ENCODE results near the gene ELAVL4. TPM values are rescaled to one million over a fixed set of nuclear protein-coding genes. Genes with fewer than 3 reads are reported as not detected.

Gene ELAVL4
- total and polyA plus RNA-seq, 2 of the 8 experiments (the other 6 are each of a cell fraction or from before 2014, with no cell fraction given): 0.21 to 0.89 TPM

GRCh38 chr1:50156241-50157010 is 47.7 kb downstream of the ELAVL4 start:
- no peak for DNase-seq (ENCODE audit: low read depth in 1 of 2, low spot score in 2 of 2)
- Histone ChIP-seq H3K9me3 (ENCODE audit: insufficient read depth in 2 of 2, low read depth in 1 of 2, low read length in 1 of 2) (no peaks in the 10 kb centered on the region), H3K56ac (replicated peaks; ENCODE audit: insufficient read length, low read depth, low read length) (no peak overlapping the region), H2BK12ac (ENCODE audit: low read depth, low read length) (no peak overlapping the region), H3K18ac (ENCODE audit: extremely low read depth, low read length) (no peak overlapping the region), H2AK5ac (ENCODE audit: low read depth, low read length) (no peak overlapping the region), H3K36me3 (ENCODE audit: control insufficient read depth in 2 of 4, insufficient read depth in 4 of 4, low read length in 3 of 4) (no peaks in the 10 kb centered on the region; a peak in 1 of 8 replicates), H4K91ac (replicated peaks; ENCODE audit: insufficient read length, low read length) (no peak overlapping the region), H4K20me1 (replicated peaks in 1 of 2; ENCODE audit: control insufficient read depth in 1 of 2, insufficient read depth in 2 of 2, low read length in 2 of 2) (no peaks in the 10 kb centered on the region), H2BK120ac (replicated peaks; ENCODE audit: low read depth, low read length) (no peak overlapping the region), H3K4me2 (ENCODE audit: insufficient read depth in 1 of 2, low read depth in 2 of 2, low read length in 2 of 2) (no peak overlapping the region), H3K14ac (ENCODE audit: insufficient read length) (no peak overlapping the region), H3K4me3 (ENCODE audit: extremely low read depth in 1 of 4, insufficient read depth in 2 of 4, low read depth in 3 of 4, low read length in 4 of 4) (no peak overlapping the region), H3K4me1 (replicated peaks in 1 of 4; ENCODE audit: control insufficient read depth in 3 of 4, insufficient read depth in 4 of 4, low read length in 3 of 4) (peaks cover 0 to 4% (median 0%) of the 10 kb centered on the region in 4 experiments; a peak in 1 of 7 replicates), H3K9ac (replicated peaks in 1 of 4; ENCODE audit: extremely low read depth in 1 of 4, low read depth in 3 of 4, low read length in 3 of 4) (no peak overlapping the region), H2BK5ac (ENCODE audit: low read depth, low read length) (no peak overlapping the region), H2BK20ac (ENCODE audit: low read length) (no peak overlapping the region), H3K23me2 (ENCODE audit: low read depth, low read length) (no peaks in the 10 kb centered on the region; the same call in 1 of the 2 replicates), H2BK15ac (ENCODE audit: low read length) (no peak overlapping the region), H2AFZ (ENCODE audit: low read length) (no peak overlapping the region), H3K79me1 (ENCODE audit: low read depth, low read length) (no peaks in the 10 kb centered on the region), H4K8ac (ENCODE audit: extremely low read depth, insufficient read depth, low read length) (no peak overlapping the region), H3K27me3 (replicated peaks in 1 of 4; ENCODE audit: control insufficient read depth in 3 of 4, extremely low read depth in 1 of 4, insufficient read depth in 3 of 4, low read length in 3 of 4) (no peaks in the 10 kb centered on the region; a peak in 1 of 7 replicates), H3K23ac (ENCODE audit: insufficient read length) (no peak overlapping the region), H3K27ac (ENCODE audit: low read depth, low read length) (no peak overlapping the region), H3K4ac (replicated peaks; ENCODE audit: insufficient read length, low read depth, low read length) (no peak overlapping the region), H4K5ac (ENCODE audit: insufficient read length, low read depth, low read length) (no peak overlapping the region), H3K79me2 (ENCODE audit: control insufficient read depth in 1 of 2, insufficient read depth in 2 of 2, low read length in 2 of 2) (no peaks in the 10 kb centered on the region)
- ChIA-PET CTCF (ENCODE audit: partially characterized antibody) (no interaction called here), POLR2A (ENCODE audit: partially characterized antibody) (no interaction called here)
- TF ChIP-seq TCF12 (IDR thresholded peaks at IDR 0.05; ENCODE audit: low read depth, low read length) (no peak), YY1 (IDR thresholded peaks at IDR 0.05; ENCODE audit: low read depth, low read length) (no peak), KDM5A (IDR thresholded peaks at IDR 0.05; ENCODE audit: low read length) (no peak), SAP30 (IDR thresholded peaks at IDR 0.05; ENCODE audit: insufficient read depth, insufficient replicate concordance, low read length) (no peak), CTBP2 (IDR thresholded peaks at IDR 0.05; ENCODE audit: borderline replicate concordance, insufficient read depth, insufficient read length, low read length) (no peak), TAF7 (optimal IDR thresholded peaks at IDR 0.05; ENCODE audit: borderline replicate concordance, low read depth, low read length) (no peak), POU5F1 (IDR thresholded peaks at IDR 0.05; ENCODE audit: low read depth, low read length) (no peak), KDM1A (IDR thresholded peaks at IDR 0.05; ENCODE audit: borderline replicate concordance, low read length) (no peak), SIX5 (IDR thresholded peaks at IDR 0.05; ENCODE audit: low read depth, low read length) (no peak), TBP (IDR thresholded peaks at IDR 0.05; ENCODE audit: low read depth, low read length) (no peak), BACH1 (IDR thresholded peaks at IDR 0.05; ENCODE audit: low read length) (no peak), CBX8 (IDR thresholded peaks at IDR 0.05; ENCODE audit: borderline replicate concordance, low read depth, low read length) (no peak)
- WGBS, 2 experiments (ENCODE audit: extremely low coverage in 1 of 2, insufficient coverage in 1 of 2, insufficient read length in 1 of 2, insufficient replicate concordance in 2 of 2, low coverage in 1 of 2, low lambda C conversion rate in 2 of 2, missing lambda C conversion rate in 1 of 2): 92% methylated on average over 7 of the region's 7 CpGs; no CpG with 5 or more reads in 1 of the 2 experiments
- FAIRE-seq: no peak
